HG03565 (cell line): ENCODE measurements around the gene SNX4.
"Not testable (repeated sequence)": the region's sequence is repeated elsewhere in the genome, so short reads cannot be mapped to it uniquely, and the experiment has no call there.

Experiments used
- ATAC-seq: cut with Tn5 transposase; IDR thresholded peaks from one replicate; pipeline ENCODE4 v1.9.1; 2021; ENCODE audit warnings: mild to moderate bottlenecking, moderate library complexity; ENCODE audit not compliant: unreplicated experiment

Gene SNX4

GRCh38 chr3:125406070-125406469 is 113.9 kb downstream of the SNX4 start:
- ATAC-seq: no peak

GRCh38 chr3:125405515-125405914 is 114.5 kb downstream of the SNX4 start:
- ATAC-seq: not testable (repeated sequence)

GRCh38 chr3:125403789-125404188 is 116.2 kb downstream of the SNX4 start:
- ATAC-seq: no peak

GRCh38 chr3:125402639-125403038 is 117.4 kb downstream of the SNX4 start:
- no peak for ATAC-seq

- no peak for ATAC-seq
These were observed 118.6 kb downstream of the SNX4 start for GRCh38 chr3:125401402-125401801.

- no peak for ATAC-seq
These were observed 121.0 kb downstream of the SNX4 start for GRCh38 chr3:125398952-125399351.
